Measurements from ENCODE around the gene UGT2A1.
"Not testable (repeated sequence)": the region's sequence is repeated elsewhere in the genome, so short reads cannot be mapped to it uniquely, and the experiment has no call there.

Gene UGT2A1

GRCh38 chr4:69653147-69653546, at the start of gene UGT2A1:
UGT2A1 (minus strand) TSS chr4:69653247; CDS start chr4:69647644, 5,603 bp downstream.
- DNase-seq = no peak

GRCh38 chr4:69702201-69702600, 49.2 kb upstream of the UGT2A1 start:
- DNase-seq = no peak

- no peak for DNase-seq
These were observed 48.6 kb upstream of the UGT2A1 start for GRCh38 chr4:69701696-69702095.

- DNase-seq = no peak
These were observed 44.6 kb upstream of the UGT2A1 start for GRCh38 chr4:69697536-69698242.

- peak; percentile 62 for DNase-seq
These were observed 36.6 kb upstream of the UGT2A1 start for GRCh38 chr4:69689599-69689998.

- DNase-seq = no peak
These were observed 31.8 kb upstream of the UGT2A1 start for GRCh38 chr4:69684804-69685203.

GRCh38 chr4:69668680-69669079, 15.6 kb upstream of the UGT2A1 start:
- no peak for DNase-seq

- DNase-seq = not testable (repeated sequence)
These were observed 11.0 kb upstream of the UGT2A1 start for GRCh38 chr4:69664009-69664408.

- not testable (repeated sequence) for DNase-seq
These were observed 8.2 kb upstream of the UGT2A1 start for GRCh38 chr4:69661130-69661803.

- DNase-seq = no peak
These were observed 5.1 kb upstream of the UGT2A1 start for GRCh38 chr4:69658133-69658532.

GRCh38 chr4:69656653-69657158, 3.7 kb upstream of the UGT2A1 start:
- DNase-seq = no peak

GRCh38 chr4:69650872-69651271, 2.2 kb downstream of the UGT2A1 start:
- no peak for DNase-seq

GRCh38 chr4:69649629-69650028, 3.4 kb downstream of the UGT2A1 start:
- no peak for DNase-seq

GRCh38 chr4:69649207-69649606, 3.8 kb downstream of the UGT2A1 start:
- no peak for DNase-seq

- no peak for DNase-seq
These were observed 10.1 kb downstream of the UGT2A1 start for GRCh38 chr4:69642961-69643360.

GRCh38 chr4:69640289-69640688, 12.8 kb downstream of the UGT2A1 start:
- DNase-seq = peak; percentile 0

GRCh38 chr4:69639542-69639941, 13.5 kb downstream of the UGT2A1 start, which contains the start of gene UGT2A2:
UGT2A2 (minus strand) TSS chr4:69639642; CDS start chr4:69639640, 2 bp downstream.
- no peak for DNase-seq

- DNase-seq = no peak
These were observed 35.9 kb downstream of the UGT2A1 start for GRCh38 chr4:69617083-69617694.

GRCh38 chr4:69610484-69610883, 42.6 kb downstream of the UGT2A1 start:
- DNase-seq = no peak

- DNase-seq = no peak
These were observed 52.0 kb downstream of the UGT2A1 start for GRCh38 chr4:69601065-69601464.

- DNase-seq = no peak
These were observed 53.0 kb downstream of the UGT2A1 start for GRCh38 chr4:69600013-69600412.

- no peak for DNase-seq
These were observed 58.7 kb downstream of the UGT2A1 start for GRCh38 chr4:69594382-69594781.

- no peak for DNase-seq
These were observed 61.7 kb downstream of the UGT2A1 start for GRCh38 chr4:69591364-69591763.

- no peak for DNase-seq
These were observed 63.2 kb downstream of the UGT2A1 start for GRCh38 chr4:69589884-69590283.
